GM18870 (cell line): ENCODE data around the gene CISTR.
A peak's percentile ranks its signal among the peaks of the same experiment; 100 is the strongest.

ENCODE experiments used
- ATAC-seq: cut with Tn5 transposase; IDR thresholded peaks from one replicate; pipeline ENCODE4 v1.9.1; 2021; ENCODE audit warnings: moderate library complexity; ENCODE audit not compliant: unreplicated experiment

Gene CISTR

DNA sequence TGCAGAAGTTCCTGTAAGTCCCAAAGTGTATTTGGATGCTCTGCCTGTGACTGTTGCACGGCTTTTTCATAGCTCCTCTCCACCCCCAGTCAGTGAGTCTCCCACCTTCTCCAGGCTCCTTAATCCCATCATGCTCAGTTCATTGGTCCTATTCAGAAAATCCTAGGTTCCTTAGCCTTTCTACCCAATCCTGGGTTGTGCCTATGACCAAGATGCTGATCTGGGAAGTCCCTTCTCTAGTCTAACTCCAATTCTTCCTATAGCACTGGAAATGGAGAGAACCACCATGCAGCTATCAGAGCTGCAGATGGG lies 7.7 kb downstream of the CISTR start:
- no peak for ATAC-seq

DNA sequence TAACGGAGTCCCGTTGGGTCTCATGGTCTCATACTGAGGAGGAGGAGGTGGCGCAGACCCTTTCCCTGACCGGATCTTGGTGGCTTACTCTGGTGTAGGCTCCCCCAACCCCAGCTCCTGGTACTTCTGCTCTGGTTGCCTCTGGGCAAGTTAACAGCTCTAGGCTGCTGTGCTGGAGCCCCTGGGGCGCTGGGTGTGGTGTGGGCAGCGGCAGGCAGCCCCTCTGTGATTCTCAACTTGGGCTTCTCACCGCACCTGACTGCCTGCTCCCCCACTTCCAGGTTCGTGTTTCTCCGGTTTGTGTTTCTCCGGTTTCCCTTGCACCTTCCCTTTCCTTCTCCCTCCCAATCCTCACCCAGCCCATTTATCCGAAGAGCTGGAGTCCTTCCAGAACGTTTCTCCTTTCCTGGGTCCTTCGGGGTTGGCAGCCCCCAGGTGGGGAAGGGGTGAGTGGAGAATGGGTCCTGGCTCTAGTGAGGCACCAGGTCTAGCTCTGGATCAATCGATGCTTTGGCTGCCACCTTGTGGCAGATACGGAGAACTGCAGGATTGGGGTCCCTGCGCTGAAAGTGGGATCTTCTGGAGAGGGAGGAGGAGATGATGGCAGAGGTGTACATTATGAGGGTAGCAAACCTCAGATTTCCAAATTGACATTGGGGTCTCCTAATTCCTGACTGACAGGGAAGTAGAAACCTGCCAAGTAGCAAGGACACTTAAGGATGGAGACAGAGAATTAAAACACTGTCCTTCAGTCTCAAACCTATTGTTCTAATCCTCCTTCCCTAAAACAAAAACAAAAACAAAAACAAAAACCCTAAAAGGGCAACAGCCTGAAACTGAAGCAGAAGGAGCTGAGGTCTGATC lies 8.3 kb downstream of the CISTR start:
- no peak for ATAC-seq

DNA sequence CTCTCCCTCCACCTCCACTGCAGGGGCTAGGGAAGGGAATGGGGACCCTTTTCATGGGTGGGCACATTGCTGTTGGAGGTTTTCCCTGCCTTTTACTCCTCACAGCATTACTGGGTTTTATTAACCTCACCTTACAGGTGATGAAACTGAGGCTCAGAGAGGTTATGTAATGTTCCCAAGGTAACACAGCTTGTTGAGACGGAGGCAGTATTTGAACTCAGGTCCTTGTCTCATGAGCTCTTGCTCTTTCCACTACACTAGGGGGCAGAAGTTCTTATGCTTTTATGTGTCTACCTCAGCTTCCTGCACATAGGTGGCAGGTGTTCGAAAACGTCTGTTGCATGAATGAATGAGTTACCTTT lies 11.7 kb downstream of the CISTR start:
- no peak for ATAC-seq

DNA sequence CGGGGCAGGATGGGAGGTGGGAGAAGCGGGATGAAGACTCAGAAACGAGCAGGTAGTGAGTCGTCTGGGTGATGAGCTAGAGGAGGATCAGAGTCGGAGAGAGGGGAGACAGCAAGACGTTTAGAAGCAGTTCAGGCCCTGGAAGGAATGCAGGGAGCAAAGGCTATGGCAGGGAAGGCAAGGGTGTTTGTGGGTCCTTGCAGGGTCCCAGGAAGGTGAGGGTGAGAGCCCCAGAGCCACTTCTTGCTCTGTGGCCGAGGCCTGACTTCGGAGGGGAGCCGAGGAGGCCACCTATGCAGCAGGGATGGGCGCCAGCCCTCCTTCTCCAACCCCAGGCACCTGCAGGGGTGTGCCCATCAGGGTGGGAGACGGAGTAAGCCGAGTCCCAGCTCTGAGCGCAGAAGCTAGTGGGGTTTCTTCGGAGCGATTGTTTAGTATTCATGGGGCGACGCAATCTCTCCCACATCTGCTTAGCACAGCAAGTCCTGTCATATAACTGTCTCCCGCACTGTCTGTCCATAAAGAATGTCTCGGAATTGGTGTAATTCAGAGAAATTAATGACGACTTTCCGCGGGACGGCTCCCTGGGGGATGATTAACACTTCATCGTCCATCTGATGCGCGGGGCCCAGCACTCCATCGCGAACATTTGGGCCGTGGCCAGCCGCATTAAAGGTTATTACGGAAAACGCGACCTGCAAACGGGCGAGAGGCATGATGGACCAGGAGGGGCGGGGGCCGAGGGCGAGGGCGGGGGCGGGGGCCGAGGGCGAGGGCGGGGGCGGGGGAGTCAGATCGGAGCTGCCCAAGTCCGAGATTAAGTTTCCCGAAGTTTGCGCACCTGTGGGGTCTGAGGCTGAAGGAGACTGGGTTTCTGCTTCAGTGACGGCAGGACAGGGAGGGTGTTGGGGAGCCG lies 12.3 kb downstream of the CISTR start:
- no peak for ATAC-seq

DNA sequence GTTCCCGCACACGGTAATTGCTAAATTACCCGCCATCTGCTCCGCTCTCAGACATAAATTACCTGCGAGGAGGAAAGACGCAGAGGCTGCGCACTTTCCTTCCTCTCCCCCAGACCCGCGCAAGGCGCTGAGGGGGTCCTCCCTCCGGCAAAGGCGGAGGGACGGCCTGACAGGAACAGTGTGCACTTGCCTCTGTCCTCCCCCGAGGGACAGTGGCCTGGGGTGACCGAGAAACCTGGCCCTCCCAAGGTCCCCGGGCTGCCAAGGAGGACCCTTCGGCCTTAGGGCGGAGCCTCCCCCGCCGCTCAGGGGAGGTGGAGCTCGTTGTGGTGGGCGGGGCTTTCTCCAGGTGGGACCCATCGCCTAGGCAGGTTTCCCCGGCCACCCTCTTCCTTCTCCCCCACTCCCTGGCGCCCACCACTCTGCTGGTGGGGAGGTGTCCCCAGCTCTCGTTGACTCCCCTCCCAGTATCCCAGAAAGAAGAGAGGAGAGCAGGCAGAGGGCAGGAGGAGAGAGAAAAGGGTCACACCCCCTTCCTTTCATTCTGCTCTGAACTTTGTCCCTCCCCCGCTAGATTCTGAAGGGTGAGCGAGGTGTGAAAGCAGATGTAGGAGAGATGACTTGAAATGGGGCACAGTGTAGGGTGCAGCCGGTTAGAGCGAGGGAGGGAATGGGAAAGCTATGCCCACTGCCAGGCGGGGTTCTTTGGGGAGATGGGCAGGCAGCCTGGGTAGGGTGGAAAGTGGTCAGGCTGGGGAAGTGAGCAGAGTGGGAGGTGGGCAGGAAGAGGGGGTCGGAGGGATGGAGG lies 13.2 kb downstream of the CISTR start:
- ATAC-seq: no peak

DNA sequence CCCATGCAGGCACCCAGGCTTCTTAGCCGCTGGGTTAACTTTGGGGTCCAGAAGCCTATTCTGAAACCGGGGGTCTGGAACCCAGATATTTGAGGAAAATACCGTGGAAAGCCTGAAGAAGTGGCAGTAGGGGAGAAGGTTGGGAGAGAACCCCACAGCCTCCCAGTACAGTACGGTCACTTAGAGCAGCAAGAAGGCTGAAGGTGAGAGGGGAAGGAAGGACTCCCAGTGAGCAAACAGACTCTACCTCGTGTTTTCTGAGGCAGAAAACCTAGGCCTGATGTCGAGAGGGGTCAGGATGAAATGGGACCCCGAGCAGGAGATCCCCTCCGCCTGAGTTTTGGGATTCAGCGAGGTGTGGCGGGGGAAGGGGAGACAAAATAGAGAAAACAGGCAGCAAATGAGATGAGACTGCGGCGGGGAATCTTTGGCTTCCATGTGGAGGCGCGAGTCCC lies 13.8 kb downstream of the CISTR start:
- no peak for ATAC-seq

DNA sequence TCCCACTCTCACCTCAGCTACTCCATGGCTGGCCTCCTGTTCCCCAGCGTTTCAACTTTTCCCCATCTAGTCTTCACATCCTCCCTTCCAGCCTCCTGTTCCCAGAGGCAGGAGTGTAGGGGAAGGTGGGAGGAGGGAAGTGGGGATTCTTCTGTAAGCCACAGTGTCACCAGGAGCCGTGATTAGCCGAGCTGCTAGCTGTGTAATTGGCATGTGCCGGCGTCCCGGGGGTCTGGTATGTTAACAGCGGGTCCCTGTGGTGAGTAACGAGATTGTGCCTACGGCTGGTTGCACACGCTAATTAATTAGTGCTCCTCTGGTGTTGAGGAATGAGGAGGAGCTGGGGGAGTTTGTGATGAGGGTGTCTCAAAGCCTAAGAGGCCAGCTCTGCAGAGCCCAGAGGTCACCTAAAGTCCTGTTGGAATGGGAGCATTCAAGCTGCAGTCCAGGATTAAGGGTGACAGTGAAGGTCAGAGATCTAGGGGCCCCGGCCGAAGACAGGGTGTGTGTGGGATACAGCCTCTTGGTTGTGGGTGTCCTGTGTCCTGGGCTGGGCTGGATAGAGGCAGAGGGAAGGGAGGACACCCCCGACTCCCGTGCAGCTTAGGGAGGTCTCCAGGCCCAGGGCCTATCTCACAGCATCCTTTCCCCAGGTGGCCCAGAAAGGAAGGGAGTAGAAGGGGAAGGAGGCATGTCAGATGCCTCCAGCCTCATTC lies 14.5 kb downstream of the CISTR start:
- no peak for ATAC-seq

DNA sequence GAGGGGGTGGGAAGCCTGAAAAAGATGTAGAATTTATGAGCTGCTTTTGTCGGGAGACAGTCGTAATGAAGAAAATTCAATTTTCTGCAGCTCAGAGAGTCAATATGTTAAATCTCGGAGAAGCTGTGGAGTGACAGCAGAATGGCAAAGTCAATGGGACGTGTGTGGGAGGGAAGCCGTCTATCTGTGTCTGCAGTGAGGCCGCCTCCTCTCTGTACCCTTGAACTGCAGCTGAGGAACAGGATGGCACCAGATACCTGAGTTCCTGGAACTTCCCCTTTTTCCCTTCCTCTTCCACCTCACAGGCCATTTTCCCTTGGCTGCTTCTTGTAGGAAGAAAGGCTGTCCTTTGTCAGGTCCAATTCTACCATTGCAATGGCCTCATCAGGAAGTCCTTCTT lies 15.2 kb downstream of the CISTR start:
- no peak for ATAC-seq

DNA sequence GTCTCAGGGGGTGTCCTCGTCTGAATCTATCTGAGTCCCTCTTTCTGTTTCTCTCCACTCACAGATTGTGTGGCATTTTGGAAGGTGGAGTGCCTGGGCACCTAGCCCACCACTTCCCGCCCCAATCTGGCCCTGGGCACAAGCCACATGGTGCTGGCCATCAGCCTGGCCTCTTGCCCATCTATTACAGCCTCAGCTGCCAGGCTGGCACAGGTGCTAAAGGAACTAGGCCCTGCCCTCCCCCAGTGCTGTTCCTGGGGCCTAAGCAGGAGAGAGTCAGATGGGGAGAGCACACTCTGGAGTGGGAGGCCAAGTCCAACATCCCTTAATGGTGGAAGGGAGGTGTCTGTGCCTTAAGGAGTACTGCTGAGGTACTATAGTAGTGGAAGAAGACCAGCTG lies 16.2 kb downstream of the CISTR start:
- no peak for ATAC-seq

DNA sequence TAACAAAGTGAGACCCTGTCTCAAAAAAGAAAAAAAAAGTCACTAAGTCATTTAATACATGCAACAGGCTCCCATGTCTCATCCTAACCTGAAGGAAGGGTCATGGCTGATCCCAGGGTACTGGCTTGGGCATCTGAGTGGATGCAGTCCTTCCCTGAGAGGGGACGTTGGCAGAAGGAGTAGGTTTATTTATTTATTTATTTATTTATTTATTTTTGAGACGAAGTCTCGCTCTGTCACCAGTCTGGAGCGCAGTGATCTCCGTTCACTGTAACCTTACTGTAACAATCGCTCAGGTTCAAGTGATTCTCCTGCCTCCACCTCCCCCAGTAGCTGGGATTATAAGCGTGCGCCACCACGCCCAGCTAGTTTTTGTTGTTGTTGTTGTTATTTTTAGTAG lies 17.4 kb downstream of the CISTR start:
- ATAC-seq: no peak

DNA sequence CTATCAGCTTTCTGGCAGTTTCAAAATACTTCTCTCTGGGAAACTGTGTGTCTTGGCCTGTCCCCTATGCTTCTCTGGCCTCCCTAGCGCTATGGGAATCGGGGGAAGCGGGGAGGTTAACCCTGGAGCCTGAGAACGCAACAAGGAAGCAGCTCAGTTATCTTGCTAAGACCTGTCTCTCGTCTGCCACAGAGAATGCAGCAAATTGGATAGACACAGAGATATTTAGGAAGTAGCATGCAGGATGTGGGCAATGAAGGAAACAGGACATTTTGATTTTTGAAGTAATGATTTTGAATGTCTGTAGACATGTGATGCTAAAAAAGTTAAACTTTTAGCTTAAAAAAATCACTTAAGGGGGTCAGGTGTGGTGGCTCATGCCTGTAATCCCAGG lies 18.0 kb downstream of the CISTR start:
- ATAC-seq: no peak

DNA sequence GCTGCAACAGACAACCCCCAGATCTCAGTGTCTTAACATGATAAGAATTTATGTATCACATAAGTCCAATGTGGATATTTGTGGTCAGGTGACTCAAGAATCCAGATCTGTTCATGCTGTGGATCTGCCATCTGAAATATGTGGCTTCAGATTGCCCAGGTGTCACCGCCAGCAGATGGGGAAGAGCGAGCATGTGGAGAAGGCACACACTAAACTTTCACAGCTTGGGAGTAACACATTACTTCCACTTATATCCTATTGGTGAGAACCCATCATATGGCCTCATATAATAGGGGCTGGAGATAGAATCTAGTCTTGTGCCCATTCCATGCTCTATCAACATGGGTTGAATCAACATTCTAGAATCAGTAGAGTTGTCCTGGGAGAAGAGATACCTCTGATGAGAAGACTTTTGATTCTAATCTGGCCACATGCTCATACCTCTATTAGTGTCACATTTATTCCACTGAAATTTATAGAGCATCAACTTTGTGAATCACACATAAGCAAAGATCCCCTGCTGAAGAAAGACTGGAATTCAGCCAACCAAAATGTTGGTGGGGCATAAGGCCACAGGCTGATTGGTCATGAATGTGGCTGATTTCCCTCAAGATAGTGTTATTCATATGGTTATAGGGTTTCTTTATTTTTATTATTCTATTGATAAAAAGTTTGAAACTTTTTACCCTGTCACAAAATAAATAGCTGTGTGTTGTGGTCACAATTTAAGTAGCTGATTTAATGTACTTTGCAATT lies 18.6 kb downstream of the CISTR start:
- ATAC-seq: no peak

DNA sequence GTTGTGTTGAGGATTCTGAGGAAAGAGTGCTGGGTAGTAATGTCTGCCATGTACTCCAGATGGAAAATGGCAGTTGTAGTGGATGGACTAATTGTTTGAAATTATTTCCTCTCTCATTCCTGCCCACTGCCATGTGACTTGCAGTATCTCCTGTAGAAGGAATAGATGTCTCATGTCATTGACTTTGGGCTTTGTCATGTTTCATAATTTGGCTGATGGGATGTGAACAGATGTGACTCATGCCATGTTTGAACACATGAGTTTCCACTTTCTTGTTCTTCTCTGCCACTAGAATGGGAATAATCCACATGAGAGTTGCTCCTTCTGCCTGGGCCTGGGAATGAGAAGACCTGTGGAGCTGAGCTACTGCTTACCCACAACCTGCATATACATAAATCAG lies 22.1 kb downstream of the CISTR start:
- no peak for ATAC-seq

DNA sequence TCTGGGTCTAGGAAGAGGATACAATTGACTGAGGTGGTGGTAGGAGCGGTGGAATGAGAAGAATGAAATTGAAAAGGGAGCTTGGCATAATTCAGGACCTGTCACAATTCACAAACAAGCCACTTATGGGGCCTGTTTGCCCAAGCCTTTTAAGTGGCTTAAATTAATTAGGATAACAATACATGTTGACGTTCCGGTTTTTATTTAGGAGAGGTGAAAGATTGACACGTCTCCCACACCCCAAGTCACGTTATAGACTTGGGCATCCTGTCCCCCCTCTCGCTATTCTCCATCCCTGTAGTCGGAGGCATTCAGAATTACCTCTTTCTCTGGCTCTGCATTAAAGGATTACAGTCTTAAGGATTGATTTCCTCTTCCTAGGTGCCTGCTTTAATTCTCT lies 23.6 kb downstream of the CISTR start:
- ATAC-seq: no peak

DNA sequence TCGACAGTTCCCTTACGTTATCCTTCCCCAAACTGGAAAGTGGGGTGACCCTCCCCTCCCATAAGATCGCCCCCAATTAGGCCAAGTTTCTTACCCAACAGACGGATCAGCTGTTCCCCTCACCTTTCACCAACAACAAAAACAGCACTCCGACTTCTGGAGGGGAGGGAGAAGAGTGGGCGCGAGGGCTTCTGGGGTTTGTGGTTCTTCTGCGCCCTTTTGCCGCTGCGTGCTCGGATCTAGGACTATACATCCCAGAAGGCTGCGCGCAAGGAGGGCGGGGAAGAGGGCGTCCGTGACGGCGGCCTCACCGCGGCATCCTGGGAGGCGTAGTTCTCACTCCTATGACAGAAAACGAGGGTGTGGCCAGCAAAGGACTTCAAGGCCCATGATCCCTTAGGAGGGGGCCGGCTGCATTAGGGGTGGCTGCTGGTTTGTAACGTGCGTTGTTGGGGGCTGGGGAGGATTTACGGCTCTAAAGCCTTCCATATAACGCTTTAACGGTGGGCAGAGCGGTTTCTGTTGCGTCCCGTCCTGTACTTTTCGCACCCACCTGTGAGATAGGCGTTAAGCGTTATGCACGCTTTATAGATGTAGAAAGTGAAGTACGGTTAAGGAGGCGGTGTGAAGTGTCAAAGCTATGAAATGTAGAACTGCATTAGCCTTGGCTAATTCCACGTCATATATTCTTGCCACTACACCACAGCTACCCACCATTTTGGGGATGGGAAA lies 24.3 kb downstream of the CISTR start, which contains the start of gene CALCOCO1:
Gene CALCOCO1, minus strand, starts transcription at position 143 of the 732 bp plus-strand sequence. CDS start 2,210 bp downstream, outside the sequence.
- peak; percentile 97 for ATAC-seq

DNA sequence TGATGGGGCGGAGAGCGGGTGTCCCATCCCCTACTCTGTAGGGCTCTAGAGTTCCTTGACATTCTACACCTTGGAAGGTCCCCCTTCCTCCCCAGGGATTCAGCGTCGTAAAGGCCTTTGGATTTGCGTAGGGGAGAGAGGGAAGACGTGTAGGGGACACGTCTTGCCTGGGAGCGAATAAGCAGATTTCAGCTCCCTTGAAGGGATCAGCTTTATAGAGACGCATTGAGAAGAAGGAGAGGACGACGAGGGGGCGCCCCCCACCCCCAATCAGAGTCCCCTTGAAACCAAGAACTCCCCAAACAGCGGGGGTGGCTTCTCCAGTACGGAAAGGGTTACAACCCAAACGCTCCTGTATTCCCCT lies 24.9 kb downstream of the CISTR start:
- ATAC-seq: no peak

DNA sequence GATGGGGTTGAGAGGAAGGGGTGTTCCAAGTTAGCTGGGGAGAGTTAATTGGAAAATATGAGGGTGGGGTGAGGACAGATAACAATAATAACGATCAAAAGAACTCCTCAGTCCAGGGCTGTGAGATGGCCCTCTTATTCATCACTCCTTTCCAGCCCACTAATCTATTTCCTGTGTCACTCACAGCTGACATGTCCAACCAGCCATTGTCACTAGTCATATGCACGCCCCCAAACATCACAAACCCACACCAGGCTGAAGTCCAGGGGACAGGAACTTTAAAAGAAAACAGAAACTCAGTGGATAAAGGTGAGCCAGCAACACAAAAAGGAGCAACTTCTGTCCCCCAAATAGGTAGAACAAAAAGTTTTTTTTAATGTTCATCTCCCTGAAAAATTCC lies 25.4 kb downstream of the CISTR start:
- ATAC-seq: no peak

DNA sequence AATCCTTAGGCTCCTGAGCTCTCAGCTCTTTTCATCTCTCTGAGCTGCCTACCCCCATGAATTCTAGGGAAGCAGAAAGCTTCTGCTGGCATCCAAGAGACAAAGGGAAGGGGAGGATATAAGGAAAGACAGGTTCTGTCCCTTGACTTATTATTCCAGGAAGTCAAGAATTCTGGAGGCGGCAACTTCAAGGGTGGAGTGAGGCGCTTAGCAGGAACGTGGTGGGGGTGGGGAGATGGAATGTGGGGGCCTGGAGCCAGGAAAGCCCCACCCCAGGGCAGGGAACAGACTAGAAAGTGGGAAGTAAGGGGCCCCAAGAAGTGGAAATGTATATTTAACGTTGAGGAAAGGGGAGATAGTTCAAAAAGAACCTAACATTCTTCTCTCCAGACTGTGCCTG lies 26.0 kb downstream of the CISTR start:
- no peak for ATAC-seq

DNA sequence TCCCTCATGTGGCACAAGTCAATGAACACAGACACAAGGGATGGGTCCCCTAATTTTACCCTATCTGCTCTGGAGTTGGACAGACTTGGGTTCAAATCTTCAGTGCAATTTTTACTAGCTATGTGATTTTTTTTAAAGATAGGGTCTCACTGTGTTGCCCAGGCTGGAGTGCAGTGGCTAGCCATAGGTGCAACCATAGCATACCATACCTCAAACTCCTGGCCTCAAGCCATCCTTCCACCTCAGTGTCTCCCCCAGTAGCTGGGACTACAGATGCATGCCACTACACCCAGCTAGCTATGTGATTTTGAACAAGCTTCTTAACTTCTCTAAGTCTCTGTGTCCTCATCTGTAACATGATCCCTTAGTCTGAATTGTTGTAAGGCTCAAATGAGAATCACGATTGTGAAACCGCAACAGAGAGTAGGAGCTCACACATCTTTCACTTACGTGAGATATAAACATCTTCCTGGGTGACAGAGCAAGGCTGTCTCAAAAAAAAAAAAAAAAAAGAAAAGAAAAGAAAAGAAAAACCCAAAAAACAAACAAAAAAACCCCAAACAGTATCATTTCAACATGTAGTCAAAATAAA lies 29.2 kb downstream of the CISTR start:
- ATAC-seq: no peak
